GM19193 (cell line): ENCODE data around the gene NRXN3.

ENCODE experiments used
- POLR2A ChIP-seq: IDR thresholded peaks from 4 replicates; pipeline ENCODE4 v1.6.1; 2011; ENCODE audit not compliant: insufficient read depth, insufficient read length; ENCODE audit errors: extremely low read depth

The NRXN3 gene

GRCh38 chr14:78316786-78317185 lies 146.6 kb downstream of the NRXN3 start:
- TF ChIP-seq POLR2A, result no peak

DNA sequence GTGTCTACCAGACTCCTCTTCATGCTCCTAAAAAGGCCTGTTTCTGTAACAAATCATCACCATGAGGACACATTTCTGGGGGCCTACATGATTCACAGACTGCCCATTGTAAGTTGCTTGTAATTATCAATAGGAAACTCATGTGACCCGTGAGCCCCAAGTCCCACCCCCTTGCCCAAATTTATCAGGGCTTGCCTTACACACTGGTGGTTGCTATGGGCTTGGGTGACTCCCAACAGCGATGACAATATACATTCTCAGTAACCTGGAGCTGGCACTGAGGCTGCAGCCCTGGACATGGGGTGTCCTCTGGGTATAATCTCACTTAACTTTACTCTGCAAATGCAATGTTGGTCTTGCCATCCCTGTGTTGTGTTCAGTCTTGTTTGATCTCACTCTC lies 149.2 kb downstream of the NRXN3 start:
- no peak for TF ChIP-seq POLR2A

GRCh38 chr14:78319887-78320635 lies 149.9 kb downstream of the NRXN3 start:
- no peak for TF ChIP-seq POLR2A

DNA sequence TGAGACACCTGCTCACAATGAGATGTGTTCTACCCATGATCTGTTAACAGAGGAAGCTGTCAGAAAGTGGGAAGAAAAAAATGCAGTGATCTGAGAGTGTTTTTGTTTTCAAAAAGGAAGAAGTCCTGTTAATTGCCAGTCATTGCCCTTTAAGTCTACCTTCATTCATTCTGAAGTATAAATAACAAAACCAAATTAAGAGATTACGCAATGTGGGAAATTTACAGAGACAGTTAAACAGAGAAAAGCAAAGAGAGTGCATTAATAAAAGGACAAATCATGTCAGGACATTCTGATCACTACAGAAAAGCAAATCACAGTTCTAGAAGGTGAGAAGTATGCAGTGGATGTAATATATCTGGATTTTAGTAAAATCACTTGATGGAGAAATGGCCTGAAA lies 154.2 kb downstream of the NRXN3 start:
- no peak for TF ChIP-seq POLR2A

DNA sequence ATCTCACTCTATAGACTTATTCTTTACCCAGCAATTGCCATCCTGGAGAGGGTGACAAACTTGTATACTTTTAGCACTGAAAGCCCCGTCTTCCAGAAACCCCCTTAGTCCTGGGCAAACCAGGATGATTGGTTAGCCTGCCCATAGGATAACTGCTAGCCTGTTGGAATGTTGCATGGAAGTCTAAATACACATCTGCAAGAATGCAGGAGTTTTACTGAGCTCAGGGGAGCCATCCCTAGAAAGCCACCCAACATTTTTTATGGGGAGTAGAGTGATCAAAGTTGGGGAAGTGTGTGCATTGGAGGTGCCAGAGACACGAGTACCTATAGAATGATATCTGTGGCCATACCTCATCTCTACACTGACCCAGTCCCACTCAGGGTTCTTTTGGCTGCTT lies 155.7 kb downstream of the NRXN3 start:
- no peak for TF ChIP-seq POLR2A

GRCh38 chr14:78327426-78328221 lies 157.5 kb downstream of the NRXN3 start:
- no peak for TF ChIP-seq POLR2A

- TF ChIP-seq POLR2A, result no peak
Observed at GRCh38 chr14:78329371-78329770, 159.2 kb downstream of the NRXN3 start.

DNA sequence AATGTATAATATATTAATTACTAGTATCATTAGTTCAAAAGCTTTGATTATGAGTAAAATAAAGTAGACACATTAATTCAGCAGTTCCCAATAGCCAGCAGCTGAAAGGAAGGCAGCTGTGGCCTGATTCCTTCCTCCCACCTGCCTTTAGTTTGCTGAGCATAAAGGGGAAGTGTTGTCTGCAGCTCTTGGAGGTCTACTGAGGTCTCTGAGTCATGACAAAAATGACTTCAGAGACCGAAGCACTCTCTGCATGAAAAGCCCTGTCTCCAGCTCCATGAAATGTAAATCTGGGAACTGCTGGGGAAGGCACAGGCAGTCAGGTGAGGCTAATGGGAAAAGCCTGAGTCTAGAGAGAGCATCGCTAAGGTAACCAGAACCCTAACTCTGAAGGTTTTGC lies 165.4 kb downstream of the NRXN3 start:
- TF ChIP-seq POLR2A, result no peak

GRCh38 chr14:78340250-78340649 lies 170.1 kb downstream of the NRXN3 start:
- TF ChIP-seq POLR2A, result no peak

DNA sequence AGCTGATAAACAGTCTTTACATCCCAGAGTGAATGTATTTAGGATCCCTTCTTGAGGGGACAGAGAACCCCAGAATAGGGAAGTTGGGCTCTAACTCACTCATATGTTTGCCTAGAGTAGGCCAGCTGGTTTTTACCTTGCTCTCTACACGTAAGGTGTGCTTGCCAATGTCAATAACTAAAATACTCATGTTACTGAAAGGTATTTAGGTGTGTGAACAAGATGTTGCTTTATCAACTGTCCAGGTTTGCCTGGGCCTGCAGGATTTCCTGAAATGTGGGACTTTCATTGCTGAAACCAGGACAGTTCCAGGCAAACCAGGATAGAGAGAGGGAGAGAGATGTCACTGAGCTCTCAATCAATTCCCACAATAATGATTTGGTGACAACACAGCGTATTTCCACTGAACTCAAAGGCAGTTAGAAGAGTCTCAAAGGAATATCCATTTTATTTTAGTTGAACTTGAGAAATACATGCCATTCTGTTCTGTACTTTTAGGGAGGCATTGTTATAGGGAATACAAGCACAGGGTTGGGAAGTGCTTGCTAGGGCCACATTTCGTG lies 171.7 kb downstream of the NRXN3 start:
- no peak for TF ChIP-seq POLR2A

DNA sequence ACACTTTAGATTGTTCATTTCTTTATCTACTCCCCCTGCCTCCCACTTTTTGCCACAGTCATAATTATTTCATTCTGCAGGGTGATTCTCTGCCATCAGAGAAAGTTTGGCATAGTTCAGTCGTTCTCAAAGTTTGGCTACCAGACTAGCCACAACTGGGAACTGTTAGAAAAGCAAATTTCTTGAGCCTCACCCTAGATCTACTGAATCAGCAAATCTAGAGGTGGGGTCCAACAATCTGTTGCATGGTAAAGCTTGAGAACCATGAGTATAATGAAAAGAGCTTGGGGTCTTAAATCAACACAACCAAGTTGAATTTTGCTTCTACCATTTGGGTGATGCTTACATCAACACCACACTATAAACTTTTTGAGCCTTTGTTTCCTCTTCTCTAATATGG lies 172.7 kb downstream of the NRXN3 start:
- no peak for TF ChIP-seq POLR2A

- TF ChIP-seq POLR2A, result no peak
Observed at GRCh38 chr14:78344290-78344689, 174.1 kb downstream of the NRXN3 start.

- TF ChIP-seq POLR2A, result no peak
Observed at GRCh38 chr14:78345131-78345744, 175.1 kb downstream of the NRXN3 start.

GRCh38 chr14:78346747-78347146 lies 176.6 kb downstream of the NRXN3 start:
- no peak for TF ChIP-seq POLR2A

GRCh38 chr14:78355109-78355508 lies 184.9 kb downstream of the NRXN3 start:
- no peak for TF ChIP-seq POLR2A
